ENCODE results near the gene GALNT9.

DNA sequence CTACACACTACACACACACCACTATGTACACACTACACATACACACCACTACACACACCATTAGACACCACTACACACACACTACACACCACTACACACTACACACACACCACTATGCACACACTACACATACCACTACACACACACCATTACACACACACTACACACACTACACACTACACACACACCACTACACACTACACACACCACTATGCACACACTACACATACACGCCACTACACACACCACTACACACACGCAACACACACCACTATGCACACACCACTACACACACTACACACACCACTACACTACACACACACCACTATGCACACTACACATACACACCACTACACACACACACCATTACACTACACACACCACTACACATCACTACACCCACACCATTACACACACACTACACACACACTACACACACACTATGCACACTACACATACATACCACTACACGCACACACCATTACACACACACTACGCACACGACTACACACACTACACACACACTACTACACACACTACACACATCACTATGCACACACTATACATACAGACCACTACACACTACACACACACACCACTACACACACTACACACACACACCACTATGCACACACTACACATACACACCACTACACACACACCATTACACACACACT is 171.5 kb downstream of the GALNT9 start:
- TF ChIP-seq, protein P1, sequence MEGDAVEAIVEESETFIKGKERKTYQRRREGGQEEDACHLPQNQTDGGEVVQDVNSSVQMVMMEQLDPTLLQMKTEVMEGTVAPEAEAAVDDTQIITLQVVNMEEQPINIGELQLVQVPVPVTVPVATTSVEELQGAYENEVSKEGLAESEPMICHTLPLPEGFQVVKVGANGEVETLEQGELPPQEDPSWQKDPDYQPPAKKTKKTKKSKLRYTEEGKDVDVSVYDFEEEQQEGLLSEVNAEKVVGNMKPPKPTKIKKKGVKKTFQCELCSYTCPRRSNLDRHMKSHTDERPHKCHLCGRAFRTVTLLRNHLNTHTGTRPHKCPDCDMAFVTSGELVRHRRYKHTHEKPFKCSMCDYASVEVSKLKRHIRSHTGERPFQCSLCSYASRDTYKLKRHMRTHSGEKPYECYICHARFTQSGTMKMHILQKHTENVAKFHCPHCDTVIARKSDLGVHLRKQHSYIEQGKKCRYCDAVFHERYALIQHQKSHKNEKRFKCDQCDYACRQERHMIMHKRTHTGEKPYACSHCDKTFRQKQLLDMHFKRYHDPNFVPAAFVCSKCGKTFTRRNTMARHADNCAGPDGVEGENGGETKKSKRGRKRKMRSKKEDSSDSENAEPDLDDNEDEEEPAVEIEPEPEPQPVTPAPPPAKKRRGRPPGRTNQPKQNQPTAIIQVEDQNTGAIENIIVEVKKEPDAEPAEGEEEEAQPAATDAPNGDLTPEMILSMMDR (IDR thresholded peaks at IDR 0.05; ENCODE audit: borderline replicate concordance, extremely low read depth, low read length, poor library complexity, severe bottlenecking) = no peak
- no peak for TF ChIP-seq EZH2 (IDR thresholded peaks at IDR 0.05; ENCODE audit: borderline replicate concordance, low read depth, low read length, severe bottlenecking)

All from DND-41 (cell line).